AG08395 (cell line): ENCODE results near the gene DMAC1.

Experiments
- DNase-seq: peaks from one replicate; pipeline ENCODE4 v3.0.0; 2012; ENCODE audit warnings: mixed read lengths, low spot score

Gene DMAC1

GRCh38 chr9:7799234-7799943, at the start of gene DMAC1:
TSS of gene DMAC1 (minus strand) at chr9:7799778. CDS start at chr9:7799734, 44 bp downstream.
- peak; percentile 87 for DNase-seq

- DNase-seq = no peak
Observed at GRCh38 chr9:7849362-7849761, 49.8 kb upstream of the DMAC1 start.

GRCh38 chr9:7848498-7848897, 48.9 kb upstream of the DMAC1 start:
- no peak for DNase-seq

- no peak for DNase-seq
Observed at GRCh38 chr9:7844242-7844641, 44.7 kb upstream of the DMAC1 start.

- no peak for DNase-seq
Observed at GRCh38 chr9:7841831-7842230, 42.3 kb upstream of the DMAC1 start.

GRCh38 chr9:7834531-7834930, 35.0 kb upstream of the DMAC1 start:
- DNase-seq = no peak

- DNase-seq = no peak
Observed at GRCh38 chr9:7828334-7828733, 28.8 kb upstream of the DMAC1 start.

- no peak for DNase-seq
Observed at GRCh38 chr9:7827792-7828191, 28.2 kb upstream of the DMAC1 start.

- no peak for DNase-seq
Observed at GRCh38 chr9:7827056-7827455, 27.5 kb upstream of the DMAC1 start.

- no peak for DNase-seq
Observed at GRCh38 chr9:7823651-7824050, 24.1 kb upstream of the DMAC1 start.

- DNase-seq = no peak
Observed at GRCh38 chr9:7819984-7820383, 20.4 kb upstream of the DMAC1 start.

- DNase-seq = no peak
Observed at GRCh38 chr9:7816021-7816420, 16.4 kb upstream of the DMAC1 start.

- no peak for DNase-seq
Observed at GRCh38 chr9:7813030-7813429, 13.5 kb upstream of the DMAC1 start.

GRCh38 chr9:7811677-7812076, 12.1 kb upstream of the DMAC1 start:
- no peak for DNase-seq

- DNase-seq = no peak
Observed at GRCh38 chr9:7802666-7803065, 3.1 kb upstream of the DMAC1 start.

GRCh38 chr9:7799944-7800285, 337 bp upstream of the DMAC1 start:
- no peak for DNase-seq

GRCh38 chr9:7794196-7794595, 5.4 kb downstream of the DMAC1 start:
- no peak for DNase-seq

GRCh38 chr9:7791394-7791793, 8.2 kb downstream of the DMAC1 start:
- DNase-seq = no peak

- no peak for DNase-seq
Observed at GRCh38 chr9:7790819-7791182, 8.8 kb downstream of the DMAC1 start.

- no peak for DNase-seq
Observed at GRCh38 chr9:7790022-7790818, 9.4 kb downstream of the DMAC1 start.

- no peak for DNase-seq
Observed at GRCh38 chr9:7788772-7789171, 10.8 kb downstream of the DMAC1 start.

- no peak for DNase-seq
Observed at GRCh38 chr9:7785813-7786212, 13.8 kb downstream of the DMAC1 start.

- no peak for DNase-seq
Observed at GRCh38 chr9:7784472-7784871, 15.1 kb downstream of the DMAC1 start.

- no peak for DNase-seq
Observed at GRCh38 chr9:7783635-7784063, 15.9 kb downstream of the DMAC1 start.
